ENCODE results near the gene ALX4. TPM values are rescaled to one million over a fixed set of nuclear protein-coding genes. Genes with fewer than 3 reads are reported as not detected.

Gene ALX4
- total RNA-seq, 1 donor from 2014 or later: not detected

DNA sequence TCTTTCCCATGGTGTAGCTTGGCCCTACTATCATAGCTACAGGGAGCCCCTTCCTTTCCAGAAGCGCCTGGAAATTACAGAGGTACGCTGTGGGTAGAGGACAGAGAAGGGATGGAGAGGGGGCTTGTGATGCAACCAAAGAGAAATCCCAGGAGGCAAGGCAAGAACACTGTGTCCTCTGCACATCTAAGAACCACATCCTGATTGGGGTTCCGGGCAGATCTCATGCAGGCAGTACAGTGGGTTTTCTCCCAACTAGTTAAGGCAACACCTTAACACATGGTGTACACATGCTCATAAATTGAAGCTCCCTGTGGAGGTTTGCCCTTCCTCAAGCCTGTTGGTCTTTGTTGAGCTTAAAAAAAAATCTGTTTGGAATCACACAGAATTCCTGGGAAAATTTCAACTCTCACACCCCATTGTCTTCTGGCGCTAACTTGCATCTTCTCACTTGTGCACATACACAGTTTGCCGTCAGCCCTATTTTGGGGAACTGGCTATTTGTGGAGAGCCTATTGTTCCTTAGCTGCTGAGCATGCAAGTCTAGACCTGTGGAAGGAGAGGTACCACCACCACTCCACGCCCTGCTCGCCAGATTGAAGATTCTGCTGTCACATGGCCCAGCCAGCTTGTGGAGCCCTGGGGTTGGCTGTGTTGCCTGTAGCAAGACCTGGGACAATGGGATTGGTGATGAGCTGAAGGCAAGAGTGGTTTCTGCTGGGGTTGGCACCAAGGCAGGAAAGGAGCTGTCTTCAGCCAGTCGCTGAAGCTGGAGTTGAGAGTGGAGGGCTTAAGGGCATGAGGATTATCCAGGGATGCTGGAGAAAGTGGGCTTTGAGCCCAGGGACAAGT, 52.4 kb downstream of the ALX4 start:
- peaks cover 10% of the 10 kb centered on the region for H3K9me3 Mint-ChIP-seq
- no peaks in the 10 kb centered on the region for H3K27me3 Mint-ChIP-seq
- TF ChIP-seq, protein P1, sequence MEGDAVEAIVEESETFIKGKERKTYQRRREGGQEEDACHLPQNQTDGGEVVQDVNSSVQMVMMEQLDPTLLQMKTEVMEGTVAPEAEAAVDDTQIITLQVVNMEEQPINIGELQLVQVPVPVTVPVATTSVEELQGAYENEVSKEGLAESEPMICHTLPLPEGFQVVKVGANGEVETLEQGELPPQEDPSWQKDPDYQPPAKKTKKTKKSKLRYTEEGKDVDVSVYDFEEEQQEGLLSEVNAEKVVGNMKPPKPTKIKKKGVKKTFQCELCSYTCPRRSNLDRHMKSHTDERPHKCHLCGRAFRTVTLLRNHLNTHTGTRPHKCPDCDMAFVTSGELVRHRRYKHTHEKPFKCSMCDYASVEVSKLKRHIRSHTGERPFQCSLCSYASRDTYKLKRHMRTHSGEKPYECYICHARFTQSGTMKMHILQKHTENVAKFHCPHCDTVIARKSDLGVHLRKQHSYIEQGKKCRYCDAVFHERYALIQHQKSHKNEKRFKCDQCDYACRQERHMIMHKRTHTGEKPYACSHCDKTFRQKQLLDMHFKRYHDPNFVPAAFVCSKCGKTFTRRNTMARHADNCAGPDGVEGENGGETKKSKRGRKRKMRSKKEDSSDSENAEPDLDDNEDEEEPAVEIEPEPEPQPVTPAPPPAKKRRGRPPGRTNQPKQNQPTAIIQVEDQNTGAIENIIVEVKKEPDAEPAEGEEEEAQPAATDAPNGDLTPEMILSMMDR (IDR thresholded peaks at IDR 0.05): no peak
- H3K4me3 Mint-ChIP-seq: no peak overlapping the region
- H3K36me3 Mint-ChIP-seq (ENCODE audit: low read depth): peaks cover 7% of the 10 kb centered on the region
- DNase-seq (no peak), ATAC-seq (ENCODE audit: low read depth) (no peak)
- ChIA-PET CTCF (no interaction called here), POLR2A (no interaction called here)
- intact Hi-C loops (cut with micrococcal nuclease): no loop called here
- H3K4me1 Mint-ChIP-seq: peaks cover 5% of the 10 kb centered on the region
- H3K27ac Mint-ChIP-seq: no peak overlapping the region

GRCh38 chr11:44256673-44257291, 53.2 kb downstream of the ALX4 start:
- Mint-ChIP-seq H3K9me3 (peaks cover 17% of the 10 kb centered on the region), H3K27ac (no peak overlapping the region), H3K4me3 (no peak overlapping the region), H3K4me1 (peaks cover 5% of the 10 kb centered on the region), H3K27me3 (no peaks in the 10 kb centered on the region), H3K36me3 (ENCODE audit: low read depth) (peaks cover 15% of the 10 kb centered on the region)
- intact Hi-C loops (cut with micrococcal nuclease): no loop called here
- ChIA-PET POLR2A (no interaction called here), CTCF (no interaction called here)
- no peak for ATAC-seq (ENCODE audit: low read depth)
- no peak for DNase-seq
- TF ChIP-seq, protein P1 (IDR thresholded peaks at IDR 0.05): no peak

DNA sequence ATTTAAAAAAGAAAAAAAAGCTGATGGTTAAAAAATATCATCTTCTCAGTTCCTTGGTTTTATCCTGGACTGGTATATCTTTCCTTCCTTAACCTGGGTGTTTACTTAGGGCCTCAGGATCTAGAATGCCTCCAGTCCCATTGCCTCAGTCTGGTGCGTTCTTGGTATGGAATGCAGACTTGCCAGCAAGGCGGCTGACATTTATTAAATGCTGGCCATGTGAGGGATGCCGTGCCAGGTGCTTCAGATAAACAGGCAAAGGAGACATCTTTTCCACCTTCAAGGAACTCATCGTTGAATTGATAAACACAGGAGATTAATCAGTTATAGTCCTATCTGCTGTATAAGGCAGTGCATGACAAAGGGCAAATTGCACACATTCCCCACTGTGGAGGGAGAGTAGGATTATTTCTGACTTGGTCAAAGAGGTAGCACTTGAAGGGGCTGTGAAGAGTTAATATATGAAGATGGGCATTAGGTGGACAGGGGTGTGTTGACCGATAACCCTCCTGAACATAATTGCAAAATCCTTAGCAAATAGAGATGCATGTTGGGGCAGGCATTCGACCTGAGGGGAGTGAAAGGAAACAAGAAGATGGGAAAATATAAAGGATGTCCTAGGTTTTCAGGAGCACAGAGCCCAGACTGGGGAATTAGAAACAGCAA, 54.4 kb downstream of the ALX4 start:
- Mint-ChIP-seq H3K9me3 (peaks cover 25% of the 10 kb centered on the region), H3K27me3 (no peaks in the 10 kb centered on the region), H3K36me3 (ENCODE audit: low read depth) (peaks cover 26% of the 10 kb centered on the region), H3K27ac (no peak overlapping the region), H3K4me1 (peaks cover 5% of the 10 kb centered on the region), H3K4me3 (no peak overlapping the region)
- intact Hi-C loops (cut with micrococcal nuclease): no loop called here
- CTCF ChIA-PET: no interaction called here
- ATAC-seq (ENCODE audit: low read depth) (no peak), DNase-seq (no peak)
- TF ChIP-seq, protein P1 (IDR thresholded peaks at IDR 0.05): no peak
- POLR2A ChIA-PET: no interaction called here

DNA sequence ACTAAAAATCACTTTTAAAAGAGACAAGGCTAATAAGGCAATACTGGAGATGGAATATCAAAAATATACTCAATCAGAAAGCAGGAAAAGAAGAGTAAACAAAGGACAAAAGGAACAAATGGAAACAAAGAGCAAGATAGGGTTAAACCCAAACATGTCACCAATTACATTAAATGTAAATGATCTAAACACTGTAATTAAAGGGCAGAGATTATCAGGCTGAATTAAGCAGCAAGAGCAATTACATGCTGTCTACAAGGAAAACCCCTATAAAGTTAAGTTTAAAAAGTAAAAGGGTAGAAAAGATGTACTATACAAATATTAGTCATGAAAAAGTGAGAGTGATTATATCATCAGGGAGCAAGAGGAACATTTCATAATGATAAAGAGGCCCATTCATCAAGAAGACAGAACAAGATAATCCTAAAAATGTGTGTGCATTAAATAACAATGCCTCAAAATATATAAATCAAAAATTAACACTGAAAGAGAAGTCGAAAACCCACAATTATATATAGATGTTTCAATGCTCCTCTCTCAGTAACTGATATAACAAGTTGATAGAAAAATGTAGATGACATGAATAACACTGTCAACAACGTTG, 56.8 kb downstream of the ALX4 start:
- CTCF ChIA-PET: no interaction called here
- TF ChIP-seq, protein P1 (IDR thresholded peaks at IDR 0.05): no peak
- POLR2A ChIA-PET: no interaction called here
- Mint-ChIP-seq H3K27me3 (no peaks in the 10 kb centered on the region), H3K4me3 (no peak overlapping the region), H3K4me1 (peaks cover 5% of the 10 kb centered on the region), H3K9me3 (peaks cover 25% of the 10 kb centered on the region), H3K27ac (no peak overlapping the region), H3K36me3 (ENCODE audit: low read depth) (peaks cover 40% of the 10 kb centered on the region)
- intact Hi-C loops (cut with micrococcal nuclease): no loop called here
- ATAC-seq (ENCODE audit: low read depth) (no peak), DNase-seq (no peak)

- DNase-seq (no peak), ATAC-seq (ENCODE audit: low read depth) (no peak)
- Mint-ChIP-seq H3K36me3 (ENCODE audit: low read depth) (peaks cover 56% of the 10 kb centered on the region), H3K27ac (no peak overlapping the region), H3K4me3 (no peak overlapping the region), H3K9me3 (peaks cover 25% of the 10 kb centered on the region), H3K27me3 (no peaks in the 10 kb centered on the region), H3K4me1 (no peaks in the 10 kb centered on the region)
- TF ChIP-seq, protein P1 (IDR thresholded peaks at IDR 0.05): no peak
- ChIA-PET CTCF (no interaction called here), POLR2A (no interaction called here)
- intact Hi-C loops (cut with micrococcal nuclease): no loop called here
Measured at GRCh38 chr11:44250421-44250820, 59.5 kb downstream of the ALX4 start.

Measured in activated B cell treated with CpG ODN at 0.5 μM for 24 hours (primary cell).